SIG-M5 treated with dmso at 0.1 percent for 504 hours (cell line): Measurements from ENCODE around the gene NR4A1.

Experiments
- DNase-seq: peaks from one replicate; lab custom pipeline; 2025; ENCODE audit not compliant: unreplicated experiment; lab: John Stamatoyannopoulos, UW

NR4A1 gene

DNA sequence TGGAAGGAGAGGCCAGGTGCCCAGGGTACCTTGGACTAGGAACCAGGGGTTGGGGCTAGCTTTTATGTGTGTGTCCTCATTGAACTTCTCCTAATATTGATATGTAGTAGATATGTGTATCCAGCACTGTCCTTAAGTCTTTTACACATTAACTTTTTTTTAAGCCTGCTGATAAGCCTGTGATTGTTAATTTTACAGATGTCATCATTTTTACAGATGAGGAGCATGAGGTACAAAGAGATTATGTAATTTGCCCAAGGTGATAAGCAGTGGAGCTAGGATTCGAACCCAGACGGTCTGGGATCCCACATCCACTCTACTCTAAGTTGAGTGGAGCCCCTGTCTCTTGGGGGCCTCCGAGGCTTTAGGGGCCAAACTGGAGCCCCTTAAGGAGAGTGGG lies 10.2 kb upstream of the NR4A1 start:
- no peak for DNase-seq

DNA sequence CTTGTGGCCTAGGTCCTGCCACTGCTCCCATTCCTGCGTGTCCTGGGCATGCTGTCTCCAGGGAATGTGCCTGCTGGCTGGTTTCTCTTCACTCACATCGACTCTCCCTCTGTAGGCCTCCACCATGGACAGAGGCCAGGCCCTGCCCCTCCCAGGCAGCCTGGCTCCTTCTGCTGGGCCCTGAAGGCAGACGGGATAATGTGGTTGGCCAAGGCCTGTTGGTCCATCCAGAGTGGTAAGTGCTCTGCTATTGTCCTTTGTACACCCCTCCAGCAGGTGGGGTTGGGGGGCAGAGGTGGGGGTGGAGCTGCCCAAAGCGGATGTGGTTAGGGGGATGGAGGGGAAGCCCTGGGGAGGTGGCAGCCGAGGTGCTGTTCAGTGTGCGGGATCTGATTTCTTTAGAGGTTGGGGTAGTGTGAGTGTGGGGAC lies 9.5 kb upstream of the NR4A1 start:
- DNase-seq, result no peak

DNA sequence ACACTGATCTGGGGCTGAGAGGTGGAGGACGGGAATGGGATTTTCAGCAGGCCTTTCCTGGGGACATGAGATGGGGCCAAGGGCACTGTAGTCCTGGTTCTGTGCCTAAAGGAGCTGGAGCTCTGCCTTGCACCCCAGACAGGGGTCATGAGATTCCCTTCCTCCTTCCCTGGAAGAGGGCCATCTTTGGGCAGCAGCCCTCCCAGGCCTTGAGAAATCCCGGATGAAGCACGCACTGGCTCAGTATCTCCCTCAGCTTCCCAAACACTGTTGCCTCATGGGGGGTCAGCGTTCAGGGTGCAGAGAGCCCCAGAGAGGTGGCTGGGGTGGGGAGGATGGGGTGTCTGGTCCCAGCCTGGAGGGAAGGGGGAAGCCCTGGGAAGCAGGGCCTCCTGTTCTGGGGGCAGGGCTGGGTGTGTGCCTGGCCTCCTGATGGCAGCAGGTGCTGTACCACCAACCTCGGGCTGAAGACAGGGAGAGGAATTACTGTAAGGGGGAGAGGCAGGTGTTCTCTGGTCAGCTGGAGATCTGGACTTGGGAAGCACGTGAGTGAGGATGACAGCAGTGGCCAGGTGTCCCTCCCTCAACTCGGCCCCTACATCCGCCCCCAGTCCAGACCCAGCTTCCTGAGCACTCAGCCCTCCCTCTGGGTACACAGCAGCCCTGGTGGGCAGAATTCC lies 8.4 kb upstream of the NR4A1 start:
- no peak for DNase-seq

DNA sequence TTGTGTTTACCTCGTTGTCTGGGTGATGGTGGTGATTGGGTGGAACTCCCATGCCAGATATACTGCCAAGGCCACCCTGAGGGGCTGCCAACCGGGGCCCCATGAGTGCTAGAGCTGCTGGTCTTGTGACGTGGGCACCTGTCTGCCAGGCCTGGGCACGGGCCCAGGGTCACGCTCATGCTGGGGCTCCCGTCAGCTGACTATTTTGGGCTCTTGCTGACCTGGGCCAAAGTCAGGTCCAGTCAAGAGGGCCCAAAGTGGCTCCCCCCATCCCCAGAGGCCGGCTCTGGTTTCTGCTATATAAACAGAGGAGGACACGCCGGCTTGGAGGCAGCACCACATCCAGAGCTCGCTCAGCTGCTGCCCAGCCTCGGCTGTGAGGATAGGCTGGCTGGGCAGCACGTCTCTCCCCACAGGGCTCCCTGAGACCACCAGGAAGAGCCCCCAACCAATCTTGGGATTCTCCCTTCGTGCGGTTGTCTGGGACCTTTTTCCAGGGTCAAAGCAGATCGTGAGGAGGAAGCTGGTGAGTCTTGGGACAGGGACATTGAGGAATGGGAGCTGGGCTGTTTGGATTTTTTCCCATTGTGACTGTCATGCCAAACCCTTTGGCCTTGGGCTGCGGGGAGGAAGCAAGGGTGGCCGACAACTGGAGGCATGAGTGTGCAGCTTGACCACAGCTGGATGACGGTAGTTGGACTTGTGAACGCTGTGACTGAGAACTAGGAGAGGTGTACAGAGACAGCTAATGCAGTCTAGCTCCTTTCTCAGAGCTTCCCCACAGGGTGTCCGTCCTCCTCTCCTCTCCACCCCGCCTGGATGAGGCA lies 7.6 kb upstream of the NR4A1 start:
- DNase-seq, result no peak

DNA sequence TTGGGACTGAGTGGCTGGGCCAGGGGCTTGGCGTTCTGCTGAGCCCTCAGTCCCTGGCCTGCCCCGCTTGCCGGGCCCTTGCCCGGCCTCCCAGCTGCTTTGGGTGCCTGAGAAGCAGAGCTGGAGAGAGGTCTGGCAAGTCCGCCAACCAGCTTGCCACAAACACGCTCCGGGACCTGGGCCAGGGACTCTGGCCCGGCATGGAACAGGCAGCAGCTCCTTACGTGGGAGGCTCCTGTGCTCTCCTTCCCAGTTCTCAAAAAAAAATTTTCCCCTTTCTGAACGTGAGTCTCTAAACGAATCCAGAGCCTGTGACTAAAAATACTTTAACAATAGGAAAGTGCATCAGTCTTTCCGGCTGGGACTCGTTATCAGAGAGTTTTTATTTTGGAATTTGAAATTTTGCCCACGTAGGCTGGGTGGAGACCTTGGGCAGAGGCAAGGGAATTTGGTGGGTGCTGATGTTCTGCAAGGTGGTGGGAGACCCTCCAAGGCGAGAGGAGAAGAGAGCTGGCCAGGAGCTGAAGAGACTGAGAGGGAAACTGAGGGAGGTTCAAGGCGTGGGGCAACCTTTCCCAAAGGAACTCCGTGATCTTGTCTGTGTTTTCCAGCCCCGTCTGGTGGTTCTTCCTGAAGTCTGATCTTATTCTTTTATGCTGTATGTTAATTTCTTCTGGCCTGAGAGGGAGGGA lies 6.8 kb upstream of the NR4A1 start:
- DNase-seq, result no peak

DNA sequence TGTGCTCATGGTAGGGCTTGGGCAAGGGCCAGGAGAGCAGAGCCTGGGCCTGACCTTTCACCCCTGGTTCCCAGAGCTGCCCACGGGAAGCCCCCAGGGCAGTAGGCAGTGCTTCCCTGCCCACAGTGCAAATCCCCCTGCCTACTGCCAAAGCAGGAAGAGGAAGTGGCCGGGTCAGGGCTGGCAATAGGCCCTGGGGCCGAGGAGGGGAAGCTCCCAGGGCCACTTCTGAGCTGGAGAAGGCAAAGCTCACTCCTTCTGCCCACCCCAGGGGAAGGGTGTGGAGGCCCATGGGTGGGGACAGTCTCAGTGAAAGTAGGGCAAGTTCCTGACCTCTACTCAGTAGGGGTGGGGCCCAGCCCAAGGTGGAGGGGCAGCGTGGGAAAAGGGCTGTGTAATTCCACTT lies 5.4 kb upstream of the NR4A1 start:
- peak; percentile 37 for DNase-seq

DNA sequence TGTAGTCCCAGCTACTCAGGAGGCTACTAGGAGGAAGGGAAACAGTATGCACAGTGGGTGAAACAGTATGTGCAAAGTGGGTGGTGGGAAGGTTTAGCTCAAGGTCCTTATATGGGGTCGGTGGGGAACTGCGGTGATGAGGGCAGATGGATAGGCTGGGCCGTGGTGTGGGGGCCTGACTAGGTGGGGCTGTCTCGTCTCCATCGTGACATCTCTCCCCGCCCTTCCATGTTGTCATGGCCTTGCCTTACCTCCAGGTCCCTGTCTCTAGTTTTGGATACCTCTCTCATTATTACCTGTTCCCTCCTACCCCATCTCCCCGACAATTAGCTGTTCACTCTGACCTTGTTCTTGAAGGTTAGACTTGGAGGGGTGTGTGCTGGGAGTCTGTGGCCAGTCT lies 4.4 kb upstream of the NR4A1 start:
- no peak for DNase-seq

DNA sequence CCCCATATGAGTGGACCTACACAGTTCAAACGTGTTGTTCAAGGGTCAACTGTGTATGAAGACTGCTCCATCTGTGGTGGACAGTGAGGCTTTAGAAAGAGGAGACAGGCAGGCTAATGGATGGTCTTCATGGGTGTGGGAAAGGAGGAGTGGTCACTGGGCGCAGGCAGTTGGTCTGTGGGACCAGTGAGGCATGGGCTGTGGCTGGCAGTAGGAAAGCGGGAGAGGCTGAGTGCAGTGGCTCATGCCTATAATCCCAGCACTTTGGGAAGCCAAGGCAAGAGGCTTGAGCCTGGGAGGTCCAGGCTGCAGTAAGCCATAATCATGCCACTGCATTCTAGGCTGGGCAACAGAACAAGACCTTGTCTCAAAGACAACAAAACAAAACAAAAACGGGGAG lies 2.0 kb upstream of the NR4A1 start:
- DNase-seq, result no peak

DNA sequence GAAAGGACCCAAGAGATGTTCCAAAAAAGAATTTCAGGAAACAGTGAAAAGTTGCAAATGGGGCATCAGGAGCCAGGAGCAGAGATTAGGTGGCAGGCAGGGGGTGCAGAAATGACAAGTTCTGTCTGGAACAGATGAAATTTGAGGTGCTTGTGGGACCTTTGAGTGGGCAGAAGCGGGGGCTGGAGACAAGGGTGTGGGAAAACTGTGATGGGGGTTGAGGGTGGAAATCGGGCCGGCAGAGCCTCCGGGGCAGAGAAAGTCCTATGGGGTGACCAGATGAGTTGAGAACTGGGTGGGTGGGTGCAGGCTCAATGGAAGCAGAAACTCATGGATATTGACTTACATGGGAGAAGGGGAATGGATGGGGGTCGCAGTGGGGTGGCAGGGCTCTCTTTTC lies 1.6 kb upstream of the NR4A1 start:
- no peak for DNase-seq

DNA sequence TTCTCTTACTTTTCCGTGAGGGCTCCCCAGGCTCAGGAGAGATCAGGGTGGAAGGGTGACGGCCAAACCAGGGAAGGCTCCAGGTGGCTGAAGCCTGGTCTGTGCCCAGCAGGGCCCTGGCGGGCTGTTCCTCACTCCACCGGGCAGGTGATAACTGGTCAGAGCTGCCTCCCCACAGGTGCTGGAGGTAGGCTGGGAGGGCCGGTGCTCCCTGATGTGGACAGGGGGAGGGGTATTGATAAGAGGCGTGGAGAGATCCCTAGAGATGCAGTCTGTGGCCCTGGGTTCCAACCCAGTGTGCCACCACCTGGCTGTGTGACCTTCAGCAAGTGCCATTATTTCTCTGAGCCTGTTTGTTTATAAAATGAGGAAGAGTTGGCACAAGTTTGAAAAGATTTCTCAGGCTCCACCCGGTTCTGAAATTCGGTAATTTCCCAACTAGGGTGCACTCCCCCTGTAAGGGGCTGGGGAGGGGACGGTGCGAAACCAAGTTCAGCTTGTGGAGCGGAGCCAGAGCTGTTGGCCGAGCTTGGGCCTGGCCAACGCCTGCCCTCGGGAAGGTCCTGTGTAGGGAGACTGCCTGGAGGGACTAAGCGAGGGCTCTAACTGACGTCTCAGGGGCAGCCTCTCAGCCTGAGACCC lies 1.0 kb upstream of the NR4A1 start:
- DNase-seq, result peak; percentile 45

DNA sequence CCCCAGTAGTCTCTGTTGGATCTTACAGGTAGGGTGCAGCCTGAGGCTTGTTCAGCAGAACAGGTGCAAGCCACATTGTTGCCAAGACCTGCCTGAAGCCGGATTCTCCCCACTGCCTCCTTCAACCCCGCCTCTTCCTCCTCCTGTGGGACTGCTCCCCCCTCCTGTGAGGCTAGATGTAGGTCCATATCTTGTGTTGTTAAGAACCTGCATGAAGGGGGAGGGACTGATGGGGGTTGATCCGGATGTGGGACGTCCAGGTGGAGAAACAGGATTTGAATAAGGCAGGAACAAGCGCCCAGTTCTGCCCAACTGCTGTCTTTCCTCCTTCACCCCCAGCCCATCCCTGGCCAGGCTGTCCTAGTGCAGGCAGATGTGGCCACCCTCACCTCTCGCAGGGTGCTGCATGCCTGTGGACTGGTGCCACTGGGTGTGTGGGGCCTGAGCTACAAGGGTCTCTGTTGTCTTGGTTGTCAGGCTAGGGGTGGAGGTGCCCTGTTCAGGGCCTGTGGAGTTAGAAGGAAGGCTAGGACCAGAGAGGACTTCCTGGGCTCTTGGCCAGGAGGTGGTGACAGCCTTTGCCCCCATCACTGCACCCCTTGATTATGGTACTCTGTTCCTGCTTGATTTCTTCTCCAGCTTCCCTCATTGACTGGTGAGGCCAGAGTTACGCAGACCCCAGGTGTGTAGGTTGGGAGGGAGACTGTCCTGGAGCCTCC lies 1.4 kb downstream of the NR4A1 start:
- DNase-seq, result no peak

DNA sequence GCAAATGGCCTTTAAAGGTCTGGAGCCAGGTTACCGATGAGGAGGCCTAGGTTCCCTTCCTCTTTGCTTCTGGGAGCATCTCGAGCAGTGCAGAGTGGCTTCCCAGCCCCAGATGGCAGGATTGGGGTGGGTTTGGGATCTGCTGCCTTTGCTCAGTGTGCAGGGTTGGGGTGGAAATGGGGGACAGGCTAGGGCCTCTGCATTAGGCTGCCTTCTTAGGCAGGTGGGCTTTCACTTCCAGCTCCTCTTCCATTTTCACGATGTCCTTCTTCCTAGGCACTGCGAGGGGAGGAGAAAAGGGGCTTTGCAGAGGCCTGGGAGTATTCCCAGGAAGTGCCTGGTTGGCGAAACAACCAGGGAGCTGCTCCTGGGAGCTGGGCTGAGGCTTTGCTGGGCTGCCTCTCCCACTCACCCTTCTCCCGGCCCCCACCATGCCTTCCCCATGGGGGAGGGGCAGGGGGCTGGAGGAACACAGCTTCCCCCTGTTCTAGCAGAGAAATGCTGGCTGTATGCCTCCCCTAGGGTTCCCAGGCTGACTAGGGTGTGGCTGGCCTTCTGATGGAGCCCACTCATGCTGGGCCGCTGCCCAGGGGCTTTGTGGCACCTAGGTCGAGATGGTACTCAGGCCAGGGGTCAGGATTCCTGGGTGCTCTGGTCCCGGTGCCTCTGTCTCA lies 2.4 kb downstream of the NR4A1 start:
- DNase-seq, result no peak

DNA sequence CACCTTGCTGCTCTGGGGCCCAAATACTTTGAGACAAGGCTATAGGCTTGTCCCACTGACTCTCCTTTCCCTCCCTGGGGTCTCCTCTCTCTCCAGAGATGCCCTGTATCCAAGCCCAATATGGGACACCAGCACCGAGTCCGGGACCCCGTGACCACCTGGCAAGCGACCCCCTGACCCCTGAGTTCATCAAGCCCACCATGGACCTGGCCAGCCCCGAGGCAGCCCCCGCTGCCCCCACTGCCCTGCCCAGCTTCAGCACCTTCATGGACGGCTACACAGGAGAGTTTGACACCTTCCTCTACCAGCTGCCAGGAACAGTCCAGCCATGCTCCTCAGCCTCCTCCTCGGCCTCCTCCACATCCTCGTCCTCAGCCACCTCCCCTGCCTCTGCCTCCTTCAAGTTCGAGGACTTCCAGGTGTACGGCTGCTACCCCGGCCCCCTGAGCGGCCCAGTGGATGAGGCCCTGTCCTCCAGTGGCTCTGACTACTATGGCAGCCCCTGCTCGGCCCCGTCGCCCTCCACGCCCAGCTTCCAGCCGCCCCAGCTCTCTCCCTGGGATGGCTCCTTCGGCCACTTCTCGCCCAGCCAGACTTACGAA lies 3.1 kb downstream of the NR4A1 start:
- DNase-seq, result no peak

DNA sequence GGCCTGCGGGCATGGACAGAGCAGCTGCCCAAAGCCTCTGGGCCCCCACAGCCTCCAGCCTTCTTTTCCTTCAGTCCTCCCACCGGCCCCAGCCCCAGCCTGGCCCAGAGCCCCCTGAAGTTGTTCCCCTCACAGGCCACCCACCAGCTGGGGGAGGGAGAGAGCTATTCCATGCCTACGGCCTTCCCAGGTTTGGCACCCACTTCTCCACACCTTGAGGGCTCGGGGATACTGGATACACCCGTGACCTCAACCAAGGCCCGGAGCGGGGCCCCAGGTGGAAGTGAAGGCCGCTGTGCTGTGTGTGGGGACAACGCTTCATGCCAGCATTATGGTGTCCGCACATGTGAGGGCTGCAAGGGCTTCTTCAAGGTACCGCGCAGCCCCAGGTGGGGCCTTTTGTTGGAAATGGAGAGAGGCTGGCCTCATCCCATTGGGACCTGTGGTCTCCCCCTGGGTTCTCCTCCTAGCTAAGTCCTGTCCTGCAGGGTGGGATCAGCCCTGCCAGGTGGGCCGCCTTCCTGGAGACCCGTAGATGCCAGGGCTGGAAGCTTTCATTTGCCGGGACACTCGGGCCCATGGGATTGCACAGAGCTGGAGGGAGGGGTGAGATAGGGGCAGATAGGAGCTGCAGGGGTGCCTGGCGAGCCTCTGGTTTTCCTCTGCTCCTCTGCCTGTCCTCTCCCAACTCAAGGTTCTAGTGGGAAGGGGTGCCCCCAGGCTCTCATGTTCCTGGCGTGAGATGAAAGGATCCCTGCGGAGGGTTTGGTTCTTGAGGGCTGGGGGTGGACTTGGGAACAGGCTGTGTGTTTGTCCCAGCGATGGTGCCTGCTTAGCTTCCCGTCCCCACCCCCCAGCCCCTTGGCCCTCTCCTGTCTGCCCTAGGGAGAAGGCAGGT lies 3.8 kb downstream of the NR4A1 start:
- DNase-seq, result no peak

DNA sequence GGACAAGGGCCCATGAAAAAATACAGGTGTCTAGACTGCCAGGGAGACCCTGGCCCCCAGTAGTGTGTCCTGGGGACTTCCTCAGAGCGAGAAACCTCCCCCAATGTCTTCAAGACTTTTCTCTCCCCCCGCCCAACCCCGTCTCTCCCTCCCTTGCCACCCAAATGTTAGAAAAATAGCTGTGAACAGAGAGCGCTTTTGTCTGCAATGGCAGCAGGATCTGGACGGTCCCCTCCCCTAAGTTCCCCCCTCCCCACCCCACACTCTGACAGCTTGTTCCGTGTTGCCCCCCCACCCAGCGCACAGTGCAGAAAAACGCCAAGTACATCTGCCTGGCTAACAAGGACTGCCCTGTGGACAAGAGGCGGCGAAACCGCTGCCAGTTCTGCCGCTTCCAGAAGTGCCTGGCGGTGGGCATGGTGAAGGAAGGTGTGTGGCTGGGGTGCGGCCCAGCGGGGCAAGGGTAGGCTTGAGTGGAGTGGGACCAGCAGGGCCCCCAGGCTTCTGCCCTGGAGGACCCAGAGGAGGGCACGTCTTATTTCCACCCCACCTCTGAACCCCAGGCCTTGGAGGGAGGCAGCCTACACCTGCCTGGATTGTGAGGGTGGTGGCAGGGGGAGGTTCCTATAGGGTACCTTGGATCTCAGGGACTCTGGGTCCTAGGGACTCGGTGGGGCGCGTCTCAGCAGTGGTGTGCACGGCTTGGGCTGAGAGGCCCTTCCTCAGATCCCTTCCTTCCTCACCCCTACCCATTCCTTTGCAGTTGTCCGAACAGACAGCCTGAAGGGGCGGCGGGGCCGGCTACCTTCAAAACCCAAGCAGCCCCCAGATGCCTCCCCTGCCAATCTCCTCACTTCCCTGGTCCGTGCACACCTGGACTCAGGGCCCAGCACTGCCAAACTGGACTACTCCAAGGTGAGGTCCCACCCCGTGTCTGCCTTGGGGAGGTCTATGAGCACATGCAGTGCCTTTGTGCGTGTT lies 4.8 kb downstream of the NR4A1 start:
- no peak for DNase-seq

DNA sequence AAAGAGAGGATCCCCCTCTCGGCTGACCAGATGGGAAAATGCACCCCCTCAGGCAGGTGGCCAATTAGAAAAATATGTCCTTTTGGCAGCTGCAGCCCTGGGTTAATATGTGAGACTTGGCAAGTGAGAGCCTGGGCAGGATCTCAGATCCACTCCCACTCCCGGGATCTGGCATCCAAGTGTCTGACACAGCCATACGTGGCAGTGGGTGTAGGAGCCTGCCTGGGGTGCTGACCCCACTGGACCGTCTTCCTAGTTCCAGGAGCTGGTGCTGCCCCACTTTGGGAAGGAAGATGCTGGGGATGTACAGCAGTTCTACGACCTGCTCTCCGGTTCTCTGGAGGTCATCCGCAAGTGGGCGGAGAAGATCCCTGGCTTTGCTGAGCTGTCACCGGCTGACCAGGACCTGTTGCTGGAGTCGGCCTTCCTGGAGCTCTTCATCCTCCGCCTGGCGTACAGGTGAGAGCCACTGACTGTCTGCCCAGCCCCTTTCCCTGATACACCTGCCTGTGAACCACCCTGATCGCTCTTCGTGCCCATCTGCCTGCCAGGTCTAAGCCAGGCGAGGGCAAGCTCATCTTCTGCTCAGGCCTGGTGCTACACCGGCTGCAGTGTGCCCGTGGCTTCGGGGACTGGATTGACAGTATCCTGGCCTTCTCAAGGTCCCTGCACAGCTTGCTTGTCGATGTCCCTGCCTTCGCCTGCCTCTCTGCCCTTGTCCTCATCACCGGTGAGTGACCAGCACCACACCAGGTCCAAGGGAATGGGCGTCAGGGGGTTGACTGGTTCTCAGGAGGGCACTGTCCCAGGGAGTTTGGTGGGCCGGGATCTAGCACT lies 5.8 kb downstream of the NR4A1 start:
- no peak for DNase-seq
